Left renal cortex interstitium (tissue), 4 donors: ENCODE results near the gene MED1. TPM values are rescaled to one million over a fixed set of nuclear protein-coding genes. Genes with fewer than 3 reads are reported as not detected.

Source experiments
- DNase-seq, 4 donors: peaks; one replicate each; pipeline ENCODE4 v3.0.0-alpha.2; 2013; ENCODE audit warnings: low read depth in 4 of 4, low spot score in 2 of 4, missing footprints in 1 of 4
- polyA plus RNA-seq, 4 donors: library from polyadenylated mRNA; unstranded; fragments of 120-200 nt; gene quantifications; one replicate each; pipeline ENCODE4 v1.2.1, GENCODE V29; 2013; ENCODE audit not compliant: insufficient read length in 4 of 4

Gene MED1
- polyA plus RNA-seq, 4 donors = 47.0 to 54.9 (median 51.7) TPM

GRCh38 chr17:39365242-39365641 lies 85.8 kb downstream of the MED1 start:
- no peak for DNase-seq

GRCh38 chr17:39364236-39365025 lies 86.6 kb downstream of the MED1 start:
- DNase-seq = no peak

GRCh38 chr17:39361064-39361463 lies 90.0 kb downstream of the MED1 start:
- DNase-seq = no peak

GRCh38 chr17:39360537-39360936 lies 90.5 kb downstream of the MED1 start:
- no peak for DNase-seq

GRCh38 chr17:39359994-39360393 lies 91.1 kb downstream of the MED1 start:
- DNase-seq = no peak

GRCh38 chr17:39357986-39358385 lies 93.1 kb downstream of the MED1 start:
- no peak for DNase-seq

- DNase-seq = no peak
These were observed 93.6 kb downstream of the MED1 start for GRCh38 chr17:39357488-39357887.

Other genes starting within 250 kb of the MED1 start
- gene STAC2, start 225.3 kb downstream of the MED1 start, polyA plus RNA-seq = 1 to 10 TPM; 3.4 to 5.2 (median 4.4) TPM
- gene FBXL20, start 49.6 kb downstream of the MED1 start, polyA plus RNA-seq = 10 to 100 TPM; 11.4 to 17.4 (median 13.2) TPM
- 10 to 100 TPM; 40.6 to 70.5 (median 56.3) TPM for gene CDK12, start 10.2 kb upstream of the MED1 start, polyA plus RNA-seq
- under 1 TPM in 3 of 4 donors, not detected in 1; 0.03 to 0.07 (median 0.06) TPM for gene NEUROD2, start 156.7 kb upstream of the MED1 start, polyA plus RNA-seq
- gene PPP1R1B, start 175.7 kb upstream of the MED1 start, polyA plus RNA-seq = 10 to 100 TPM; 10.9 to 19.8 (median 14.1) TPM
- 10 to 100 TPM; 44.2 to 57.8 (median 47.0) TPM for gene STARD3, start 185.9 kb upstream of the MED1 start, polyA plus RNA-seq
- gene TCAP, start 214.1 kb upstream of the MED1 start, polyA plus RNA-seq = 1 to 10 TPM; 1.1 to 2.2 (median 1.7) TPM
- gene PNMT, start 217.2 kb upstream of the MED1 start, polyA plus RNA-seq = 1 to 10 TPM; 2.1 to 4.5 (median 2.7) TPM
- 10 to 100 TPM; 36.7 to 48.7 (median 43.1) TPM for gene PGAP3, start 236.8 kb upstream of the MED1 start, polyA plus RNA-seq
- gene ERBB2, start 248.8 kb upstream of the MED1 start, polyA plus RNA-seq = 100 to 1,000 TPM; 173 to 226 (median 187) TPM